Ascending aorta (tissue), 2 donors: ENCODE results near the gene DGKI. TPM values are rescaled to one million over a fixed set of nuclear protein-coding genes. Genes with fewer than 3 reads are reported as not detected.

ENCODE experiments used
- DNase-seq, 2 donors: peaks; one replicate each; pipeline ENCODE4 v3.0.0-alpha.2; 2019; ENCODE audit warnings: low spot score in 2 of 2
- H3K27ac ChIP-seq, 2 donors: fragments of 200-600 bp; sonication (generic); one replicate each; pipeline ENCODE4 v1.5.1; 2016 to 2017; ENCODE audit warnings: mild to moderate bottlenecking in 1 of 2
- H3K27me3 ChIP-seq: fragments of 200-600 bp; sonication (generic); one replicate; pipeline ENCODE4 v1.5.1; 2017
- H3K36me3 ChIP-seq, 2 donors: fragments of 200-600 bp; sonication (generic); one replicate each; pipeline ENCODE4 v1.5.1; 2016
- H3K4me1 ChIP-seq, 2 donors: fragments of 200-600 bp; sonication (generic); one replicate each; pipeline ENCODE4 v1.5.1; 2016 to 2017; ENCODE audit warnings: mild to moderate bottlenecking in 1 of 2
- H3K4me3 ChIP-seq, 2 donors: fragments of 200-600 bp; sonication (generic); one replicate each; pipeline ENCODE4 v1.5.1; 2016 to 2017; ENCODE audit warnings: mild to moderate bottlenecking in 1 of 2
- H3K9me3 ChIP-seq, 2 donors: fragments of 200-600 bp; sonication (generic); one replicate each; pipeline ENCODE4 v1.5.1; 2016
- intact Hi-C: fragments of 100-400 bp; cut with DNase I; formaldehyde crosslinking; loops from one replicate; pipeline ENCODE4 v1.15.1; 2023
- total RNA-seq: library from RNA; depleted of rRNA; stranded (reverse); fragments of >200 nt; gene quantifications from one replicate; pipeline ENCODE4 v1.1.0, GENCODE V29; 2016
- TF ChIP-seq, protein P1 (sequence below), 3 experiments: fragments of 200-600 bp in 2 of 3; fragments of 450-650 bp in 1 of 3; sonication (generic) in 2 of 3; IDR thresholded peaks; one replicate each; pipeline ENCODE4 v1.5.1; 2016 to 2019; ENCODE audit warnings: antibody characterized with exemption in 3 of 3, mild to moderate bottlenecking in 1 of 3, moderate library complexity in 1 of 3

The DGKI gene
- total RNA-seq, 1 donor from 2014 or later: 13.4 TPM

DNA sequence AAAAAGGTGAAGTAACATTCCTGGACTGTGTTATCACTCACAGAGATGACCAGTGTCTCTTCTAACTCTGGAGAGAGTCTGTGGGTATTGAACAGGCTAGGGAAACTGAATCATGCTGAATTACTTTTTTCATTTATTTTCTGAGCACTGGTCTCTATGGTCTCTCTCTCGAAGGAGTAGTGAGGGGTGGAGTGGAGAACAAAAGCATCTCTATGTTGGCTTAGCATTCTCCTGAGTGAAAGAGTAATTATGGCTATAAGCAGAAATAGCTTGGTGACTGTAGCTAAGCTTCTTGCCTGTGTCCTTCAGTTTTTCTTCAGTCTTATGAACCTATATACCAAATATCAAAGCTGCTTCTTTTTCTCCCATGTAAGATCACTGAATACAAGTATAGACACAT lies 438.6 kb downstream of the DGKI start:
- intact Hi-C loops: no loop called here
- TF ChIP-seq, protein P1, sequence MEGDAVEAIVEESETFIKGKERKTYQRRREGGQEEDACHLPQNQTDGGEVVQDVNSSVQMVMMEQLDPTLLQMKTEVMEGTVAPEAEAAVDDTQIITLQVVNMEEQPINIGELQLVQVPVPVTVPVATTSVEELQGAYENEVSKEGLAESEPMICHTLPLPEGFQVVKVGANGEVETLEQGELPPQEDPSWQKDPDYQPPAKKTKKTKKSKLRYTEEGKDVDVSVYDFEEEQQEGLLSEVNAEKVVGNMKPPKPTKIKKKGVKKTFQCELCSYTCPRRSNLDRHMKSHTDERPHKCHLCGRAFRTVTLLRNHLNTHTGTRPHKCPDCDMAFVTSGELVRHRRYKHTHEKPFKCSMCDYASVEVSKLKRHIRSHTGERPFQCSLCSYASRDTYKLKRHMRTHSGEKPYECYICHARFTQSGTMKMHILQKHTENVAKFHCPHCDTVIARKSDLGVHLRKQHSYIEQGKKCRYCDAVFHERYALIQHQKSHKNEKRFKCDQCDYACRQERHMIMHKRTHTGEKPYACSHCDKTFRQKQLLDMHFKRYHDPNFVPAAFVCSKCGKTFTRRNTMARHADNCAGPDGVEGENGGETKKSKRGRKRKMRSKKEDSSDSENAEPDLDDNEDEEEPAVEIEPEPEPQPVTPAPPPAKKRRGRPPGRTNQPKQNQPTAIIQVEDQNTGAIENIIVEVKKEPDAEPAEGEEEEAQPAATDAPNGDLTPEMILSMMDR (IDR thresholded peaks at IDR 0.05): no peak
- H3K27ac ChIP-seq: no peak overlapping the region

GRCh38 chr7:137407078-137407477 lies 439.7 kb downstream of the DGKI start:
- DNase-seq: no peak
- Histone ChIP-seq H3K9me3 (no peaks in the 10 kb centered on the region), H3K27ac (no peak overlapping the region), H3K36me3 (no peaks in the 10 kb centered on the region), H3K4me1 (no peaks in the 10 kb centered on the region), H3K4me3 (no peak overlapping the region), H3K27me3 (no peaks in the 10 kb centered on the region)
- TF ChIP-seq, protein P1 (IDR thresholded peaks at IDR 0.05): no peak
- intact Hi-C loops: no loop called here

More for the DNA sequence above, 438.6 kb downstream of the DGKI start:
- no peaks in the 10 kb centered on the region for H3K9me3 ChIP-seq
- no peaks in the 10 kb centered on the region for H3K27me3 ChIP-seq
- H3K4me1 ChIP-seq: no peaks in the 10 kb centered on the region
- no peak for DNase-seq
- no peak overlapping the region for H3K4me3 ChIP-seq
- no peaks in the 10 kb centered on the region for H3K36me3 ChIP-seq

GRCh38 chr7:137404660-137405317 lies 442.0 kb downstream of the DGKI start:
- no peak for DNase-seq
- TF ChIP-seq, protein P1 (IDR thresholded peaks at IDR 0.05): no peak
- H3K36me3 ChIP-seq: no peaks in the 10 kb centered on the region
- no peaks in the 10 kb centered on the region for H3K9me3 ChIP-seq
- no peaks in the 10 kb centered on the region for H3K27me3 ChIP-seq
- no peak overlapping the region for H3K4me3 ChIP-seq
- no peak overlapping the region for H3K27ac ChIP-seq
- H3K4me1 ChIP-seq: no peaks in the 10 kb centered on the region
- intact Hi-C loops: no loop called here

GRCh38 chr7:137403353-137403695 lies 443.4 kb downstream of the DGKI start:
- H3K4me1 ChIP-seq: no peaks in the 10 kb centered on the region
- no peak overlapping the region for H3K27ac ChIP-seq
- H3K9me3 ChIP-seq: no peaks in the 10 kb centered on the region
- intact Hi-C loops: no loop called here
- TF ChIP-seq, protein P1 (IDR thresholded peaks at IDR 0.05): no peak
- no peak overlapping the region for H3K4me3 ChIP-seq
- DNase-seq: no peak
- no peaks in the 10 kb centered on the region for H3K27me3 ChIP-seq
- H3K36me3 ChIP-seq: no peaks in the 10 kb centered on the region

DNA sequence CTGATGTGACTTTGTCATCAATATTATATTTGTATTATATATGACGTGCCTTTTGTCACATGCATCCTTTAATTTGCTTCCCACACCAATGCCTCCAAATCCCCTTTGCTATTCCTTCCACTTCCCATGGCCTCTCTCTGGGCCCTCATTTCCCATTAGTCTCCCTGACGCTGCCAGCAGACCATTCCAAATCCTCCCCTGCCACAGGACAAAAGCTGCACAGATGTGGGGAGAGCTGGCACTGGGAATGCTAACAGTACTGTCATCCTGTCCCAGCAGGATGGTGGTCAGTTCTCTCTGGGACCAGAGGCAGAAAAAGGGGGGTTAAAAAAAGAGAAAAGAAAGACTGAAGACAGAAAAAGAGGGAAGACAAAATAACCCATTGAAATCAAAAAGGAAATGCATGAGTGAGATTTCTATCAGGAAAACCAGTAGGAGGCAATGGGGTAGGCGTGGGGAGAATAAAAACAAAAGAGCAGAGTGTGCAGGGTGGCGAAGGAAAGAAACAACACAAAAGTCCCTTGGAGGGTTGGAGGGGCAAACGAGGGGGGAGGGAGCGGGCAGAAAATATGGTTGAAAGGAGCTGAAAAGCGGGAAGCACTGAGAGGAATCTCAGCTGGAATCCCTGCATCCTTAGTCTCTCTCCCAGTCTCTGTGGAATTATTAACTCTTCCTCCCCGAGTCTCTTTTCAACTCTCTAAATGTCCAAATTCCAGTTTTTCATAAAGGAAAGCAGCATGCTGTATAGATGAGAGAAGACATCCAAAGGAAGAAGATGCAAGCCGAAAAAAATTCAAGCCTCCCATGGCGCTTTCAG lies 444.0 kb downstream of the DGKI start:
- DNase-seq: no peak
- no peaks in the 10 kb centered on the region for H3K36me3 ChIP-seq
- no peak overlapping the region for H3K27ac ChIP-seq
- no peaks in the 10 kb centered on the region for H3K27me3 ChIP-seq
- no peaks in the 10 kb centered on the region for H3K9me3 ChIP-seq
- intact Hi-C loops: no loop called here
- TF ChIP-seq, protein P1 (IDR thresholded peaks at IDR 0.05): no peak
- no peaks in the 10 kb centered on the region for H3K4me1 ChIP-seq
- no peak overlapping the region for H3K4me3 ChIP-seq
